K562 (cell line): ENCODE measurements around the gene CLCN1.

Experiments
- DLX4 ChIP-seq: fragments of 250-450 bp; sonication (Bioruptor Pico); IDR thresholded peaks from 2 replicates; pipeline ENCODE4 v1.6.1; 2021; ENCODE audit warnings: mild to moderate bottlenecking
- HSF4 ChIP-seq: fragments of 250-450 bp; sonication (Bioruptor Pico); IDR thresholded peaks from 2 replicates; pipeline ENCODE4 v2.1.2; 2022; ENCODE audit warnings: mild to moderate bottlenecking, moderate library complexity, borderline replicate concordance
- KAT2B ChIP-seq: IDR thresholded peaks from one replicate; pipeline ENCODE4 v1.6.1; 2012; ENCODE audit warnings: low read depth, mild to moderate bottlenecking, control low read depth, inconsistent platforms, low read length, moderate library complexity
- ZBTB26 ChIP-seq: fragments of 450-650 bp; formaldehyde crosslinking; IDR thresholded peaks from 2 replicates; pipeline ENCODE4 v1.4.0; 2022; ENCODE audit warnings: missing genetic modification characterization
- ZBTB40 ChIP-seq, 2 experiments: fragments of 450-650 bp in 1 of 2; sonication (generic) in 1 of 2; formaldehyde crosslinking in 1 of 2; IDR thresholded peaks; 2 replicates each; pipeline versions ENCODE4 v1.7.1 to v1.9.0; 2016 to 2022; ENCODE audit warnings: inconsistent platforms in 1 of 2, mild to moderate bottlenecking in 1 of 2, missing genetic modification reagents in 1 of 2
- ZNF124 ChIP-seq: sonication (generic); formaldehyde crosslinking; IDR thresholded peaks from 2 replicates; pipeline ENCODE4 v1.8.1; 2022; ENCODE audit warnings: missing genetic modification reagents
- ZNF395 ChIP-seq: fragments of 200-800 bp; sonication (Bioruptor generic); IDR thresholded peaks from 2 replicates; pipeline ENCODE4 v1.6.1; 2017; ENCODE audit warnings: missing genetic modification characterization, missing compliant biosample characterization

GRCh38 chr7:143390773-143391317 lies 74.9 kb downstream of the CLCN1 start:
- no peak for TF ChIP-seq ZNF124 (CRISPR knock-in tag)
- no peak for TF ChIP-seq ZNF395 (CRISPR knock-in tag)
- no peak for TF ChIP-seq ZBTB40 (IDR thresholded peaks at IDR 0.05)
- TF ChIP-seq ZBTB40 (CRISPR knock-in tag; IDR thresholded peaks at IDR 0.05), result no peak
- no peak for TF ChIP-seq KAT2B
- TF ChIP-seq DLX4 (CRISPR knock-in tag), result no peak
- TF ChIP-seq ZBTB26 (CRISPR knock-in tag), result no peak
- TF ChIP-seq HSF4, result no peak
